ENCODE results near the gene IZUMO4. TPM values are rescaled to one million over a fixed set of nuclear protein-coding genes. Genes with fewer than 3 reads are reported as not detected.

IZUMO4 gene
- total and polyA plus RNA-seq, 10 of the 15 experiments (the other 5 are each of a cell fraction or from before 2014, with no cell fraction given), result 0.53 to 27.1 (median 7.5) TPM

GRCh38 chr19:2057484-2058469 is 38.9 kb upstream of the IZUMO4 start:
- no peak for ATAC-seq
- no peaks in the 10 kb centered on the region for H4K20me1 ChIP-seq (ENCODE audit: control insufficient read depth, insufficient read depth)
- no peak overlapping the region for H3K9ac ChIP-seq (ENCODE audit: control insufficient read depth, insufficient read depth, low read length)
- H3K79me2 ChIP-seq (ENCODE audit: control insufficient read depth, insufficient read depth, low read length), result peaks cover 21% of the 10 kb centered on the region
- H3K27me3 ChIP-seq (replicated peaks in 1 of 2; ENCODE audit: control insufficient read depth in 2 of 2, insufficient read depth in 2 of 2, low read length in 1 of 2), result no peaks in the 10 kb centered on the region
- WGBS (ENCODE audit: insufficient coverage, insufficient replicate concordance, low lambda C conversion rate, missing lambda C conversion rate), result 74% methylated on average over 22 of the region's 23 CpGs
- H3K36me3 ChIP-seq (ENCODE audit: control insufficient read depth in 2 of 2, insufficient read depth in 2 of 2, low read length in 1 of 2), result no peaks in the 10 kb centered on the region
- SMC1A ChIA-PET (ENCODE audit: uncharacterized antibody, unreplicated experiment), result no interaction called here
- intact Hi-C loops (cut with micrococcal nuclease; ENCODE audit: unreplicated experiment), result no loop called here
- DNase-seq (ENCODE audit: low read depth, low spot score), result no peak
- no peak overlapping the region for H3K4me2 ChIP-seq (ENCODE audit: control insufficient read depth, insufficient read depth)
- no peaks in the 10 kb centered on the region for H3K9me3 ChIP-seq (replicated peaks; ENCODE audit: control insufficient read depth, insufficient read depth, low read length)
- FAIRE-seq, result no peak
- RAD21 ChIA-PET (ENCODE audit: unreplicated experiment), result no interaction called here
- POLR2A ChIA-PET, result interaction anchor here (0.5 to 1.5 kb wide), 4 partner anchors 16 to 396 kb away, joined by 3 to 7 read pairs (median 4); no protein-coding TSS in a partner anchor
- H2AFZ ChIP-seq (ENCODE audit: control insufficient read depth, low read depth, low read length), result no peak overlapping the region
- no peak overlapping the region for H3K4me3 ChIP-seq
- no peak overlapping the region for H3K27ac ChIP-seq (ENCODE audit: control insufficient read depth, insufficient read depth)
- TF ChIP-seq NR2F1 (conservative IDR thresholded peaks at IDR 0.05) (peak; percentile 34; the same call in 1 of the 2 replicates), E2F4 (IDR thresholded peaks at IDR 0.05; ENCODE audit: low read depth, low read length) (no peak), ZBTB4 (CRISPR knock-in tag; IDR thresholded peaks at IDR 0.05) (no peak)
- CTCF ChIA-PET, result interaction anchor here (1.0 to 1.4 kb wide), 2 partner anchors 30 to 39 kb away, joined by 3 to 4 read pairs; no protein-coding TSS in a partner anchor
- no TSS peak for BruUV-seq (replicated peaks)
- peaks cover 51% of the 10 kb centered on the region for H3K4me1 ChIP-seq (ENCODE audit: control insufficient read depth, insufficient read depth, low read length)
- in situ Hi-C loops (cut with MboI), result no loop called here

Data from GM12878 (cell line).